Frontal cortex (tissue), 4 donors: ENCODE measurements around the gene GLRA2. TPM values are rescaled to one million over a fixed set of nuclear protein-coding genes. Genes with fewer than 3 reads are reported as not detected.

Experiments used
- DNase-seq, 2 donors: peaks; one replicate each; pipeline ENCODE4 v3.0.0; 2012; ENCODE audit warnings: low spot score in 2 of 2
- FAIRE-seq: peaks from 2 replicates; lab custom pipeline; 2012; peaks lifted over from hg19 to GRCh38; lab: Jason Lieb, UNC
- total RNA-seq: library from RNA; depleted of rRNA; stranded (reverse); fragments of >200 nt; gene quantifications from one replicate; pipeline ENCODE4 v1.2.3, GENCODE V29; 2014
- donor health status: control.
- donor health status: control.
- donor health status: control.

GLRA2 gene
- total RNA-seq = 113 TPM

DNA sequence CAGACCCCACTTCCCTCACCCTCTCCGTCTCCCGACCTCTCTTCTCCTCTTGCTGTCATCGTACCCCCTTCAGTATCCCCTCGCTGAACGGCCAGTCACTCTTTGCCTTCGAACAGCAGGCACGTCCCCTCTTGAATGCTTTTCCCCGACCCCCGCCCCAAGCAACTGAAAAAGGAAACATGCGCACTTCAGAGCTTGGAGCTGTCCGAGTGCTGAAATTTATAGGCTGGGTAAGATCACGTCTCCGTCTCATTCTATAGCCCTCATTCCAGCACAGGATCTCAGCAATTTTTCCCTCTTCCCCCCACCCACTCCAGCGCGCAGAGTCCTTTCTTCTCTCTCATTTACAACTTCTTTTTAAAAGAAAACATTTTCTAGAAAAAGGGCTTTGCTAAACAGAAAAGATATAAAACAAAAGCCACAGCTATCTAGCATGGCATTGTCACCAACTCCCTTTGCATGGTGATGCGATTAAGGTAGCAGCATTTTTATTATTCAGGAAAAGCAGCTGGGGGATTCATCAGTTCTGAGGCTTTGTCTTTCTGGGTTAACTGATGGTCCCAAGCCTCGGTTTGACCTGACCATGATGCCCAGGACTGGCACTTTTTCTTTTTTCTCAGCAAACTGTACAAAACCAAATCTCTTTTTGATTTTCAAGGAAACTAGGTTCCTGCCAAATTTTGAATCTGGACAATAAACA lies at the start of gene GLRA2:
Gene GLRA2, plus strand, starts transcription at position 247 of the 700 bp plus-strand sequence. CDS start 522 bp downstream, outside the sequence.
- DNase-seq (no peak), FAIRE-seq (no peak)

DNA sequence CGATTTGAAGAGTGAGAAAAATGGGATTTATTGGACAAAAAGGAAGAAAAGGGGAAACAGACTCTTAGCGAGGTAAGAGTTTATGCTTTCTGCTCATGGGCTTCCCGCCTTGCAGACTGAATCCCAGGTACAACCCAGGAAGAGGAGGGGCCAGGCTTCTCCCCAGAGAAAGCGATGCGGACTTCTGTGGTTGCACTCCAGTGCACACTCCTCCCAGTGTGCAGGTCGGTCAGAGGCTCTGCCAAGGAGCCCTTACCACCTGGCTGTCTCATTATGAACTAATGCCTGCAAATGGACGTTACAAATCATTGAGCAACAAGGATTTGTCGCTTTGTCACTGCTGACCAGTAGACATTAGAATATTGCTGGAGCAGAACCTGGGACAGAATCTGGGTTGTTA lies 39.9 kb upstream of the GLRA2 start:
- no peak for DNase-seq
- FAIRE-seq = no peak

DNA sequence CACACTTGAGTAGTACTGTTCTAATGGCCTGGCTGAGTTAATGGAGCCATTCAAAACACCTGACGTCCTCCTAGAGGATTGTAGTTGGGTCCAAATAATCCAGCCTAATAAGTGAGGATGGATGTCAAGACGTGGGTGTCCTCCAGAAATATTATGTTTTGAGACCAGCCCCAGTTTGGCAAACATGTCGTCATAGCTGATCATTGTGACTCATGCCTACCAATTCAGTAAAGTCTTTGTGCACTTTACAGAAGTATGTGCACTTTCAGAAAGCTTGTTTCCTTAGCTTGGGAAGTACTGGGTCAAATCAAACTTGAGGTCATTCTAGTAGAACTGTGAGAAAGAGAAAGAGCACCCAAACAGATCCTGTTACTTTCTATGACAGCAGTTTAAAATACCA lies 37.6 kb upstream of the GLRA2 start:
- FAIRE-seq (no peak), DNase-seq (no peak)

DNA sequence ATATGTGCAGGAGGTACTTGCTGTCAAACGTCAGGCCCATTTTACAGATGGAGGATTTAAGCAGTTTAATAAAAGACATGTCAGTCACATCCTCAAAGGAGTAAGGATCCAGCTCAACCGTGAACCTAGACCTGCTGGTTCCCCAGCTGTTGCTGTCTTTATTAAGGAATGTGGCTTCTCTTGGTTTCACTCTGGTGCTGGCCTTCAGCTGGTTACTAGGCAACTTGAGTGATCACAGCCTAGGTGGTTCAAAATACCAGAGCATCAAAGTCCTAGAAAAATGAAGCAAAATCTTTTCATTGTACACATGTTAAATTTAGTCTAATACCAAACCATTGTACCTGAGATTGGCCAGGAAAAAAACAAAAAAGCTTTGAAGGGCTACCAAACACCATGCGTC lies 32.7 kb upstream of the GLRA2 start:
- FAIRE-seq (no peak), DNase-seq (no peak)

DNA sequence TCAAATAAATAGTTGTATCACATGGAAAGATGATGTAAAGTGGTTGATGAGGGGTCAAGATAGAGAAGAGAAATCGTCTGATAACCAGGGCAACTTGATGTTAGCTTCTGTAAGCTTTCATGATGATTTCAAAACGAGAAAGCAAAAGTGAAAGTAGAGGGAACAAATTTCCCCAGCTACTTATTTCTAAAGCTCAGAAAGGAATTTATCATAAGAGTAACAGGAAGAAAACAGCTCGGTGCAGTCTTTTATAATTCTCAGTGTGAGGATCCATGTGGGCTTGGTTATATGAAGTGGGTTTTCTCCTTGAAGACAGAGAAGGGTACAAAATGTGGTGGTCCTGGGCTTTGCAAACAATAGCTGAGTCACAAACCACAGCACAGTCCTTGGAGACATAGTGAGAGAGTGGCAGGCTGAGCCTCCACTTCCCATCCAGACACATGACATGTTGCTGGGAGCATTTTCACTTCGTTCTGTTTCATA lies 32.1 kb upstream of the GLRA2 start:
- DNase-seq (no peak), FAIRE-seq (no peak)

DNA sequence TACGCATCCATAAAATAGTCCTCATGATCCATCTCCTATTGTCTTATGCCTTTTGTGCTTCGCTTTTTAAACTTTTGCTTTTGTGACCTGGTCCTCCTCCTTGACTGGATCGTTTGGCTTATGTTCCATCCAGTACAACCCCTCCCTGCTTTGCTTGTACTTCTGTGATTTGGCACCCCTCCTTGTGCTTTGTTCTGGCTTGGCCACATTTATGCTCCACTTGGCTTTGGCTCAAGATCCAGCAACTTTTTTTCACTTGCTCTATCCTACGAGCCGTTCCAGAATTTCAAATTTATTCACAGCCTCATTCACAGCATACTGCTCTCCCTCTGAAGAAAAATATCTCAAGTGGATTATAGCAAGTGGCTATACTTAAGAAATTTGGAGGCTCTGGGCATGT lies 28.0 kb upstream of the GLRA2 start:
- DNase-seq (no peak), FAIRE-seq (no peak)

DNA sequence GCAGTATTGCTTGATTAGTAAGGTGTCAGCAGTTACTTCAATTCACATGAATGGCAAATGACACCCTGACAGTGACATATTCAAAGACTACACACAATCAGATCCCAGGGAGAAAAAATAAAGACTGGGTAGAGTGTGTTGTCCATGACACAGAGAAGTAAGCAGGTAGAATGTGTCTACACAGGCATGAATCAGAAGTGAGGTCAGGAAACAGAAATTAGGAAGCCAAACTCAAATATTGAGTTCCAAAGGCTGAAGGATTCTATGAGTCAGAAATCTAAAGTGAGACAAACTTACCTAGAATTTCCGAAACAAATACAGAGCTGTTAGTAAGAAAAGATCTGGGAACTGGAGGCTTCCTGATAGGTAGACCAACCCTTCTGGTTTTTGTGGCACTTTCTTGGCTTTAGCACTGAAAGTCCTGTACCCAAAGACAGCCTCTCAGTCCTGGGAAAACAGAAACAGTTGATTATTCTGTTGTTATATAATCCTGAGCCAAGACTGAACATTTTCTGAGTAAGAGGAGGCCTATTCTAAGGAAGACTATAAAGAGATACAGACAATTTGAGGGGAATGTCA lies 24.3 kb upstream of the GLRA2 start:
- FAIRE-seq (no peak), DNase-seq (no peak)

DNA sequence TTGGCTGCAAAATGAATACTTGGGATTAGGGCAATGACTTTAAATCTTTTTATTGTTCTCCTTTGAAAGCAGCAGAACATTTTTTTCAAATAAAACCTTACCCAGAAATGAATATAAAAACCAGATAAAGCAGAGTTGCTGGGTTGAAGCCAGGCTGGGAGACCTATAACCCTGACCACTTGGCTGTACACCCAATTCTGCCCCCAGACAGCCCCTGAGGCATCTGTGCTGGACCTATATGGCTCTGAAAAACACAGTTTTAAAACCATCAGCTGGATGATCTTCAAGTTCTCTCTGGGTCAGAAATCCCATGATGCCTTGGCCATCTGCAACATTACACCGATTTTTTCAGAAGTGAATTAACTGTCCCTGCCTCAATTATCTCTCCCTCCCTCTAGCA lies 23.7 kb upstream of the GLRA2 start:
- no peak for FAIRE-seq
- no peak for DNase-seq

DNA sequence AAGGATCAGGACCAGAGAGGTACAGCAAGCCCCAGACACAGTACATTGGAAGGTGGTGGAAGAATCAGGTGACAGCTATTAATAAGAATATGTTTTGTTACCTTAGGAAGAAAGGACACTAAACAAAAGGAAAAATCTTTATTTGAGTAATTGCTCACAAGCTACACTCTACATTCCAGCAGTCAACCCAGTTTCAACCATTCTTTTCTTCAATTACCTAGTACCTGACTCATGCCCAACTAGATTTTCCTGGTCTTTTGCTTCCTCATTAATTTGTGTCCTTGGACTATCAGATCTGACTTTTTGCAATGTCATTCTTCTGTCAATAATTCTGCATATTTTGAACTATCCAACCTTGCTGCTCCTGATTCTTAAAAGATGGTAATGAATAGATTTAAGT lies 22.5 kb upstream of the GLRA2 start:
- FAIRE-seq (no peak), DNase-seq (no peak)

DNA sequence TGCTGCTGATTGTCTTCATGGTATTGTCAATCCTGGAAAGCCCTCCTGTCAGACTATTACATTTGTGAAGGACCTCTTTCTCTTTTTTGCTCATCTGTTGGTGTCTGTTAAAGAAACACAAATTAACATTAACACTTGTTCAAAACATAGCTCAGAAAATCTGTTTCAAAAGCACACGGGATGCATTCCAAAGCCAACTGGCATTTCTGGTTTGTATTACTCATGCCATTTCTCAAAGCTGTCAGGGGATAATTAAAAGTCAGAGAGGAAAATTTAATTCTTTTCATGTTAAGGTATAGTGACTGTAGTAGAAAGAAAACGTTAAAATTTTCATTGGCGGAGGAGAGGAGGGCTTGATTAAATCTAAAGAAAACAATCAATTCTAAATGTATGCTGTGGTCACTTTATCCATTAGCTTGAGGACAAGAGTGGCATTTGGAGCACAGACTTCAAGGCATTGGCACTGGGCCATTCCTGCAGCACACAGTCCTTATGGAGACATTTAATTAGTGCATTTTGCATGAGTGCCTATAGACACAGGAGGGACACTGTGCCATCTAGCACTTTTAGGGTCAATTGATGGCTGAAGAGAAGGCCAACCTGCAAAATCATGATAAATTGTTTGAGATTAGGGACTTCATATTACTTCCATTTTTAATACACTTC lies 21.2 kb upstream of the GLRA2 start:
- no peak for DNase-seq
- FAIRE-seq = no peak

DNA sequence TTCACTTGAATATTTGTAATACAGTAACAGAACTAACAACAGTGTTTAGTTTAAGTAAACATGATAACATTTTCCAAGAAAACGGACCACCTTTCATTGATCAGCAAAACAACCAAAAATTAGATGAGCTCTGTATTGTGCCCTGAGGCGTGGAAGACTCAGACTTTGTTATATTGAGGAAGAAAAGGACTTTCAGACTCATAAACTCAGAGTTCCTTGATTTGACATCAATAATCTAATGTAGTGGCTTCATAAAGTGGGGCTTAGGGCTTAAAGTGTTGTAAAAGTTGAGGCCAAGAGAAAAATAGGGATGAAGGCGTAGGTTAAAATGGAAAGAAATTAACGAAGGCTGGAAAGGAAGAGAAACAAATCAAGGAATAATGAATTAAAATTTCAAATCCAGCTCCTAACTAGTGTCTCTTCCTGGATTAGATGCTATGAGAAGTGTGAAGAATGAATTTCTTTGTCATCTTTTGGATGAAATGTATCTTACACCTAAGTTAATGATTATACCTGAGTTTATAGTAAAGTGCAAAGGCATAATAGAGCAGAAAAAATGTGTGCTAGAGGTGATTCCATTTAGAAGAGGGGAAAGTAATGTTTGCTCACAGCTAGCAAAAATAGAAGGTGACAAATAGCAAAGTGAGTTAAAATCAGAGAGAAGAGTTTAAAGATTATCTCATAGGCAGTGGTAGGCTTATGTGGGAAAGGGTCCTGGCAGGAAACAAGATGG lies 19.8 kb upstream of the GLRA2 start:
- FAIRE-seq = no peak
- no peak for DNase-seq

DNA sequence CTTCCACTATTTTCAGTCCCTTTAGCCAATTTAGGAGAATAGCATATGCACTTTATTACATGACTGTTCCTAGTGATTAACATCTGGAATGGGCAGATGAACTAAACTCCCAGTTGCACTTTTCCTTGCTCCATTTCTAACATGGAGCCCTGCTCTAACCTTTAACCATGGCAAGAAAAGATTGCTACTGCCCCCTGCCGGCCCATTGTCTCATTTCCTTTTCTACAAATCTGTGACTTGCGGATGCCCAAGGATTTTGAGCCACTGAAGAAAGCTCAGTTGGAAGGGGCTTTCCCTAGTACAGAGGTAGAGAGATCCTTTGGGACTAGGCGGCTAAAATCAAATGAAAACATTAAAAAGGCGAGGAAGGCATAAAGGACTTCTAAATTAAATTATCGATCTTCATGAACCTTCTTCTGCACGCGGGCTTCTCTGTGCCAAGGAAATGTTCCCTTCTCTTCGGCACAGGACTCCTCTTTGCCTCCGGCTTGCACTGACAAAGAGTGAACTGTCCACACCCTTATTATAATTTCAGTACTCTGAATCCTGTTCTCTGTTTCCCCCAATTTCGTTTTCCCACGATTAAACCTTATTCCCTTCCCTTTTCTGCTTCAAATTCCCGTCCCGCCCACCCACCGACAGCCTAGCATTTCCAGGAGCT lies 577 bp upstream of the GLRA2 start:
- peak in 1 of 2 donors; percentile 0 for DNase-seq
- FAIRE-seq = no peak

DNA sequence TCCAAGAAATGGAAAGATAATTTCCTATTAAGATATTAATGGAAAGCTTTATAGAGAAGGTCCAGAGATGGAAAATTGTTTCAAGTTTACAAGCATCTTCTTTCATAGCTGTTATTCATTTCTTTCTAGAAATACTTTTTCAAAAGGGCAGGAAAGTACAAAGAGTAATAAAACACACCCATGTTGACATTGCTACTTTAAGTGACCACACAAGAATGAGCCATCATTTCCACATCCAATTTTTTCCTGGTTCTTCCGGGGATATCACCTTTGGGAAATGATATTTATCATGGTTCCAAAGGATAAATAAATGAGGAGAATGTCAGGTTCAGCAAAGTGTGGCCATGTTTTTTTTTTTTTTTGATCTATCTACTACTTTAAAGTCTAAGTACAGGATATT lies 4.5 kb downstream of the GLRA2 start:
- DNase-seq = no peak

DNA sequence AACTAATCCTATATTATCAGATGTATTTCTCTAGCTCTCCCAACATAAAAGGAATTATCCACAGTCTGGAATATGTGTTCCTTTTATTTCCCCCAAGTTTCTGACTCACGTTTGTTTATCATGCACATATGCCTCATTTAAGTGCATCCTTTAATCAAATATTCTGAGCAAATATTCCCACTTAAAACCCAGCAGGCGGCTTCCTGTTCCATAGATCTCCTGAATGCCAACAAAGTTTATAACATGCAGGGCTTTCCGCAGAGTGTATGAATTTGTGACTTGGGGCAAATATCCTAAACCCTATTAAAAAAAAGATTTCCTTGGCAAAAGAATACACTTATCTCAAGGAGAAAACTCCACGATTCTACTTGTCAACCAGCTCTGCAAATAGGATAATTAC lies 16.9 kb downstream of the GLRA2 start:
- FAIRE-seq = no peak
- DNase-seq = no peak

More for the DNA sequence above, 4.5 kb downstream of the GLRA2 start:
- FAIRE-seq = no peak

DNA sequence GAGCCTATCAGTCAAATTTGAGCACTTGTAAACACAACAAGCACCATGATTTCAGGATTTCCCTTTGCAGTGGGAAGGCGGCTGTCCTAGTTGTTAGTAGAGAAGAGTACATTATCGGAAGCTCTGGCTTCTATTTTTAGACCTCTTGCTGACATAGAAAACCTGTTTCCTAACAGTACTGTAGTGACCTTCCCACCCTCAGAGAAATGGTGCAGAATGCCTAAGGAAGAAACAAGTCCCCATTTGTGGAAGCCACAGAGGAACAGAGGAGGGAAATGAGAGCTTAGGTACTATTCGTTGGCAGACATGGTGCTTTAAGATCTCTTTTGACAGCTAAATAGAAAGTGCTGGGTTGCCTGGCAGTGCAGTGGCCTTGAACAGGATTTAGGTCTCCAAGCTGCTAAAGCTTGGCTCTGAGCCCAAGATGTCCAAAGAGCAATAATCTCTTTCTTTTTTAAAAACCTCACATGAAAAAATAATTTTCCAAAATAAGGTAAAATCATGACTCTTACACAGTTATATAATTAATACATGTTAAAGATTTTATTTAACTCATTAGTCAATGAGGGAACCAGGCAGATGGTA lies 24.9 kb downstream of the GLRA2 start:
- DNase-seq (no peak), FAIRE-seq (no peak)

DNA sequence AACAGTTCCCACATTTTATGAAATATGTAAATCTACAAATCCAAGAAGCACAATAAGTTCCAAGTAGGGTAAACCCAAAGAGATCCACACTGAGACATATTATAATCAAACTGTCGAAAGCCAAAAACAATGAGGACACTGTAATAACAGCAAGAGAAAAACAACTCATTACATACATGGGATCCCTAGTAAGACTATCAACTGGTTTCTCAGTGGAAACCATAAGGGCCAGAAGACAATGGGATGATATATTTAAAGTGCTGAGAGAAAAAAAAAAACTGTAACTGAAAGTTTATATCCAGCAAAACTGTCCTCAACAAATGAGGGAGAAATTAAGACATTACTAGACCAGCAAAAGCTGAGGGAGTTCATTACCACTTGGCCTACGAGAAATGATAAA lies 34.7 kb downstream of the GLRA2 start:
- no peak for DNase-seq

DNA sequence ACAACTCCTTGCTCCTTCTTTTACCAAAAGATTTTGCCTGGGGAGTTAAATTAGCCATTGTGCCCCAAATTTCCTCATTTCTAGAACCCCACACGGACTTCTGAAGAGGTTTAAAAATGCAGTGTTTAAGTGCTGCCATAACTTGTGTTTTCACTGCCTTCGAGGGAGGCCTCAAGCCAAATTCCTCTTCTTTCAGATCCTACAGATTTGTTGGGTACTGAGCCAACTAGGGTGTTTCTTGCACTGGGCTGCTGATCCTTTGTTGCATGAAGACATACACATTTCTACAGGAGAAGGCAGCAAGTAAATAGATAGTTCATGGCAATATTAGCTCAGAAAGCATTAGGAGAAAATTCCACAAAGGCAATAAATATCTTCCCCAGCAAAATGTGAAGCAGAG lies 43.8 kb downstream of the GLRA2 start:
- DNase-seq (no peak), FAIRE-seq (no peak)

More for the DNA sequence above, 34.7 kb downstream of the GLRA2 start:
- no peak for FAIRE-seq

DNA sequence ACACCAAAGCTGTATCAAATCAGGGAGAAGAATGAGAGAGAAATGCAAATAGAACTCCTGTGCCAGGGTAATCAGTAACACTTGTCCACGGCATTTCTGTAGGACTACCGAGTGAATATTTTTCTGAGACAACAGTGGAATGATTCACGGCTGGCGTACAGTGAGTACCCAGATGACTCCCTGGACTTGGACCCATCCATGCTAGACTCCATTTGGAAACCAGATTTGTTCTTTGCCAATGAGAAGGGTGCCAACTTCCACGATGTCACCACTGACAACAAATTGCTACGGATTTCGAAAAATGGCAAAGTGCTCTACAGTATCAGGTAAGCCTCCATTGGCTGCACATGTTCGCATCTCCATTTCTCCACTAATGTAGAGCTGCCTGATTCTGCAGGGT lies 51.7 kb downstream of the GLRA2 start:
- no peak for DNase-seq

DNA sequence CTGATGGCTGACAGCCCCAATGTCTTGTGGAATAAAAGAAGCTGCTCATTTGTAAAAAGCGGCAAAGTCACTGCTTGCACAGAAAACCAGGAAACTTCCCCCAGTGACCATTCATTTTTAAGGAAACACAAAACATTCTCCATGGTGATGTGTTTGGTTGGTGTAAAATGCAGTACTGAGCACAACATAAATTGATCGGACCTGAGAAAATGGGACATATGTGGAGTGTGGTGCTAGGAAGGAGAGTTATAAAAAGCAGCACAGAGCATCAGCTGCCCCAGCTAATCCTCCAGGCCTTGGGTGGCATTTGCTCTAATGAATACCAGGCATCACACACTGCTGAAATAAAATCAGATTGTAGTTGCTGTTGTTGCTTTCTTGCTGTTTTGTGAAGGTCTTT lies 55.2 kb downstream of the GLRA2 start:
- FAIRE-seq (no peak), DNase-seq (no peak)

More for the DNA sequence above, 51.7 kb downstream of the GLRA2 start:
- no peak for FAIRE-seq

DNA sequence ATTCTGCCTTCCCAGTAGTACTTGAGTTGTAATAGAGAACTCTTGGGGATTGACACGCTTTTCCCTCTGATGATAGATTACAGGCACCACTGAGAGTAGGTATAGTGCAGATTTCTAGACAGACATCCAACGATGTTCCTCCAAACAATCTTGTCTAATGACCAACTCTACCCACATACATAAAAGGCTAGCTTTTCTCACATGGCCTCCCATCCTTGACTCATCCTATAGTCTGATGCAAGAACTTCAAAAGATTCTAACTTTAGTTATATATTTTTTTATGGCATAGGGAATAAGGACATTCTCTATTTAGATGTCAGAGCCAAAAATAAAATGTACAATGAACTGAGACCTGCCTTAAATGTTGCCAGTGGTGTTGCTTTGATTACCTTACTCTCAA lies 60.9 kb downstream of the GLRA2 start:
- no peak for DNase-seq
- FAIRE-seq = no peak
